Hematopoietic multipotent progenitor cell treated with erythropoietin and hydrocortisone succinate and interleukin-3 and kit ligand, for 17 days (in vitro differentiated cells): ENCODE data around the gene MOG.

ENCODE experiments used
- DNase-seq: peaks from one replicate; pipeline ENCODE4 v3.0.0-alpha.2; 2015; ENCODE audit warnings: low spot score

MOG gene

DNA sequence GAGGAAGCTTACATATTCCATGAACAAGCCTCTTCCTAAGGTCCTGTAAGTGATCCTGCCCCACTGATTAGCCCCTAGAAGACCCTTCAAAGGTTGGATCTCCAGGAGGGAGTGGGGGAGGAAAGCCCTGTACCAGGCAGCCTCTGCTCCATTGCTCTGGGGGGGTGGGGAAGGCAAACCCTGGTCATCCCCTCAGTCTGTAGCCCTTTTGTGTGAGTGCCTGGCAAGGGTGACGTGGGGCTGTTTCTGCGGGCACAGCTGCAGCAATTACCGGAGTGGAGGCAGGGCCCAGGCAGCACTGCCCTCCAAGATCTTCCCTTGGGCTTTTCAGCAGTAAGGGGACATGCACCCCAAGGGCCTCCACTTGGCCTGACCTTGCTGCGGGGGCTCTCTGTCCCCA lies at the start of gene MOG:
Gene MOG, plus strand, starts transcription at position 295 of the 400 bp plus-strand sequence. CDS start 118 bp downstream, outside the sequence.
- no peak for DNase-seq

DNA sequence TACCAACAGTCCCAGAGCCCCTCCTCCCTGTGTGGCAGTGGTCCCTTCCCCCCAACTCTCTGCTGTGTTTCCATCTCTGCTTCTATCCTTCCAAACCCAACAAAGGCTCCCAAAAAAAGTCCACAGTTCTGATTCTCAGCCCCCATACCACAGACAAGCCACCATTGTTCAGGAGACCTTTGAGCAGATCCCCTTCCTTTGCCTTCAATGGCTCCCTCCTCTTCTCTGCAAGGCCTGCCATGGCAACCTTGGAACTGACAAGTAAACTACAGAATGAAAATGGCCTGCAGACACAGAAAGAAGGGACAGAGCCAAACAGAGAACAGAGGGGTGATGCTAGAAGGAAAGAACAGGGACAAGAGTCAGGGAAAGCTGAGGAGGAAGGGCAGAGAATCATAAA lies 48.8 kb upstream of the MOG start:
- DNase-seq: no peak

DNA sequence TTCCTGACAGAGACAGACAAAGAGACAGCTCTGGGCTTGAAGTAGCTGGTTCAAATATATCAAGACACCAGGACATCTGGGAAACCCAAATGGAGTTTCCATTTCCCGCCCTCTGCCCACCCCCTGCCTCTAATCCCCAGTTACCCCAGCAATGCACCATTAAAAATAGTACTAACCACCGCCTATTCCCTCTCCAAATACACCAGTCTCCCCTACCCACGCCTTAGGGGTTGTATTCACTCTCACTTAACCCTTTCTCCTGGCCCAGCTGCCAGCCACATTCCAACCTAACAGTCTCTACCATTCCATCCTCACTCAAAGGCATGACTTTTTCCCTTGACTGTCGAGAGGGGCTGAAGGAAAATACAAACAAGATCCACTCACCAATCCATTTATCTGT lies 46.4 kb upstream of the MOG start:
- no peak for DNase-seq

DNA sequence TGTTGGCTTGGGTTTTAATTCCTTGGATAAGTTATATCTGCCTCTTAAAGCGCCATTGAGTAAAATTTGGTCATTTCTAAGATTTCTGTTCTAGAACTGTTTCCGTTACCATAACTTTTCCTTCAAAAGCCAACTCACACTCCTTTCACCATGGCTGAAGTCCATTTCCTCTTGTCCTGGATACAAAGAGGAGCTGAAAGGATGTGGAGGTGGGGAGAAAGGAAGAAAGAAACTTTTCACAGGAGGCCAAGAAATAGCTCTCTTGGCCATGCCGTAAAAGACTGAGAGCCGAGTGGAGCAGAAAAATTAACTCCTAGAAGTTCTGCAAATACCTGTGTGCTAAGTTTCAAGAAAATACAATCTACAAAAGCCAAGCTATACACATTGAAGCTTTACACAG lies 45.5 kb upstream of the MOG start:
- DNase-seq: no peak

DNA sequence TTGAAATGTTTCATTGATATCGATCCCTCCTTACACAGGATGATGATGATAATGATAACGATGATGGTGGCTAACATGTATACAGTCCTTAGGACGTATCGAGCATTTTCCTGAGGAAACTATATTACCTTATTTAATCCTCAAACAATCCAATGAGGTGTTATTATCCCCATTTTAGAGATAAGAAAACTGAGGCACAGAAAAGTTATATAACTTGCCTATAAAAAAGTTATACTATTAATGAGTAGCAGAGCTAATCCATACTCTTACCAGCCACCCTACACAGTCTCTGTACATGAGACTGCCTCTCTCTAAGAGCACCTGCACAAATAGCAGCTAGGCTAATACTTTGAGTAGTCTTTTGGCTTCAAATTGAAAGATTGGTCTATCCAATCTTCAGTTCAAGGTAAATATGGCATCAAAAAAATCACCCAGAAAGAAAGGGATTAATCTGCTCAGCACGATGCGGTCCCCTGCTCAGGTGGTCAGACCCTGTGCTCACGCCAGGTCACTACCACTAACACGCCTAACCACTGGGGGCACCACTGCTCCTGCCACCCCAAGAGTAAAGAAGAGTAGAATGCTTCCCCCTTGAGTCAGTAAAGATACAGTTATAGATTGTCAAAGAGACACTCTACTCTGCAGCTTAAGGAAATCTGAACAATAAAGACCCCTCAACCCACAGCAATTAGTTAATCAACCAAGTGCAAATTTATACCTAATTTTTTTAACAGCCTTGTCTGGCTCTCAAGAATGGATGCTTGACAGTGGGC lies 38.9 kb upstream of the MOG start:
- no peak for DNase-seq

DNA sequence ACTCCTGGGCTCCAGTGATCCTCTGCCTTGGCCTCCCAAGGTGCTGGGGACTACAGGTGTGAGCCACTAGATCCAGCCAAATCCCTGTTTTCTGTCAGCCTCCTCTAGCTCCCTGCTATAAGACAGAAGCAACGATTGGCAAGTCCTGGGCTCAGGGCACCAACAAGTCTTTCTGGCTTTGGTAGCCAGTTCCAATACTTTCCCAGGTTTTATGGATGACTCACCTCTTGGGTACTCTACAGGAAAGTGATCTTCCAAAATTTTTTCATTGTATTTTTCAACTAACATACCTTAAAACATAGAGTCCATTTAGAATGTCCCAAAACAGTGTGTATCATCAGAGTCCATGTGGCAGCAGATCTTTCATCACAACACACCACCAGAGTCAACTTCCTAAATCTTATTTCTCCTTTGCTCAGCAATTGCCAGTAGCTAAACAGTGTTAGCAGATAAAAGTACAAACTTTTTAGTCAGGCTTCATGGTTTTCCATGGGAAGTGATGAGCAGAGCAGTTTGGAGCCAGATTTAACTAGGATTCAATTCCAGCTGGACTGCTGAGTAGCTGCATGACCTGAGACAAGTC lies 37.2 kb upstream of the MOG start:
- DNase-seq: no peak

DNA sequence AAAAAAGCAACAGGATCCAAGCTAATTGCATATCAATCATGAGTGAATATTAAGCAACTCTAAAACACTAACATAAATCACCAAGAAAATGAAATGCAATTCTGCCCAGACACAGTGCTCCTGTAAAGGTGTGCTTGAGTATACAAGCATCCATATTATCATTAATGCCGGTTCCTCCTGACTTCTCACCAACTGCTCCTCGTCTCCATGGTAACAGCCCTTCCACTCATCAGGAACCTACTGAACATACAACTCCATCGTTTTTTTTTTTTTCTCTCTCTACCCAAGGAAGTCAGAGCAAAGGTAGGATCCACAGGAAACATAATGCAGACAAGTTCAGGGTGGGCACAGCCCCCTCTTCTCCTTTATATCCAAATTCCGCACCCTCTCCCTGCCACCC lies 36.3 kb upstream of the MOG start:
- no peak for DNase-seq

DNA sequence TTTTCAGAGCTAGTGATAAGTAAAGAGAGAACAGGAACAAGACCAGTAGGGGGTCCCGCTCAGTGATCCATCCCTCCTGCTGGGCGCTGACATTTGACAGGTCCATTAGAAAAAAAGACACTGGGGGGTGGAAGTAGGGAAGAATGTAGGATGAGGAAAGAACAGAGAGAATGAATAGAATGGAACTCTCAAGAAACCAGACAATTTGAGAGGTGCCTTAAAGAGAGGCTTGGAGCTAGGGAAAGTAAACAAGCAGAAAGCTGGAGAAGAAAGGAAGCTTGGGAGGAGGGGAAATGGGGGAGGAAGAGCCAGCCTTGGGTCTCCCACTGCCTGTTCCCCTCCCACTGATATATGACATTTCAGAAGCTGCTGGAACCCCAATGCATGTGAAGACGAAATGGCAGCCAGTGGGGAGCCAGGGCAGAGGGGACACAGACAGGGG lies 32.4 kb upstream of the MOG start:
- no peak for DNase-seq

DNA sequence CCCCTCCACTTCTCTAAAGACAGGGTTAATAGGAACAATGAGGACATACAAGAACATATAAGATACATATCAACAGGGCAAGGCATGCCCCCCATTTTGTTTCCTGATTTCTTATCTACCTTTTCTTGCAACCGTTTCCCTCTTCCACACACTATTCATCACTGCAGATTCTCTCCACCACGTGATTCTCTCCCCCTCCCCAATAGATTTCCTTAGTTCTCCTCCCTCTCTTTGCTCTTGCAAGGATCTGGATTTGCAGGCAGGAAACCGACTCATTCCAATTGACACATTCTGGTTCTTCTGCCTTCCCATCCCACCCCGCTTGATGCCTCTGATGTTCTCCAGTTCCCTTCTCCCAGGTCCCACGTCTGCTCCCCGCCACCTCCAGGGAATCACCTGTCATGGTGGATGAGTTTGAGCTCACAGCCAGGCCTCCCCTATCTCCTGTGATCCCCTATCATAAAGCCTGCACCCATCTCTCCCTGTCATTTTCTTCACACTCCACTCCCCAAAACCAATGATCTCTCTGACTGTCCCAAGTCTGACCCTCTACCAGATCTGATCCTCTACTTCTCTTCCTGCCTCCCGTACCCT lies 31.5 kb upstream of the MOG start:
- no peak for DNase-seq

DNA sequence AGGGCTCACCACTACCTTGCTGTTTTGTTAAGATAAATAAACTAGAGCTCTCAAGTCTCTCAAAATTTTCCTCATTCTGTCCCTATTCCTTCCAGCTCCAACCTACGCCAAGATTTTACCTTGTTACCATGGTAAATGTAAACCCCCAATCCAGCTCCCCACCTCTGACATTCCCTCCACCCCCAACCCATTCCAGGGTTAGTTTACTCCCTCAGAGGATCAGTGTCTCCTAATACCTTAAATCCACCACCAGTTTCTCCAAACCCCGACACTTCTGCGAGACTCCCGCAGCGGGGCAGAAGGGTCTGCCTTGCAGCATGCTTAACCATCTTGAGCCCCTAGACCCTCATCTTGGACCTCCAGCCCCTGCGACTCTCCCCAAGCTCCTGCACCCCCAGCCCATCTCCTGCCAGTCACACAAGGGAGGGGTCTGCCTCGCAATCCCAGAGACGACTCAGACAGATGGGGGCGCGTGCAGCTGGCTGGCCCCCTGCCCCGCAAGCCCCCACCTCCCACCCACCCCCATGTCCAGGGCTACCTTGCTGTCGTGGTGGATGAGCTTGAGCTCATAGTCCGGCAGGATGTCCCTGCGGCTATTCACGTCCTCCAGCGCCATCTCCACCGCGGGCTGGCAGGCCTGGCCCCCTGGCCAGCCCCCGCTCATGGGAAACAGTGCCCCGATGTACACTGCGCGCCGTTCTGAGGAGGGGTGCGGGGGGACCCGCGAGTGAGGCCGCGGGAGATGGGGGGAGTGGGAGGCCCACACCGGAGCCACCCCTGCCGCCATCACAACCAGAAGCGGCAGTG lies 29.7 kb upstream of the MOG start:
- no peak for DNase-seq

DNA sequence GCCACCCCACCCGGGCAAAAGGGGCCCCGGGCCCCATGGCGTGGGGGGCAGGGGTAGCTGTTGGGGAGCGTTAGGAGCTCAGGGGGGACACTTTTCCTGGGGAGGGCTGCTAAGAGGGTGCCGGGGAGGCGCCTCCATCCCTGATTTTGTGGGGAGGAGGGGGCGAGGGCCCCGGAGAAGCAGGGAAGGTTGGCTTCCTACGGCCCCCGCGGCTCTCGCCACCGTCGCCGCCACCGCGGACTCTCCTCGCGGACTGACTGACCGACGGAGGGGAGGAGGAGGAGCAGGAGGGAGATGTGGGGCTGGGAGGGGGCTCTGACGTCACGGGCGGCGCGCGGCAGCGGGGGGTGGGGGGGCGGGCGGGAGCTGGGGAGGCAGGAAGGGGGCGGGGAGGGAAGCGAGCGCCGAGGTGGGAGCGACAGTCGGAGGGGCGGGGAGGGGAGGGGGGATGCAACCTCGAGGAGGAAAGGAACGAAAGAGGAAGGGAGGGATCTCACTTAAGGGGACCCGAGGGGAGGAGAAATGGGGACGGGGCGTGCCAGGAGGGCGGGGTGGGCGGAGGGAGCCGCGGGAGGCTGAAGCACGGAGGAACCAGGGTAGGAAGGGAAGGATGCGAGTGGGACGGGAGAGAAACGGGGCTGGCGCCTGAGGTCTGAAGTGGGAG lies 29.0 kb upstream of the MOG start:
- no peak for DNase-seq

DNA sequence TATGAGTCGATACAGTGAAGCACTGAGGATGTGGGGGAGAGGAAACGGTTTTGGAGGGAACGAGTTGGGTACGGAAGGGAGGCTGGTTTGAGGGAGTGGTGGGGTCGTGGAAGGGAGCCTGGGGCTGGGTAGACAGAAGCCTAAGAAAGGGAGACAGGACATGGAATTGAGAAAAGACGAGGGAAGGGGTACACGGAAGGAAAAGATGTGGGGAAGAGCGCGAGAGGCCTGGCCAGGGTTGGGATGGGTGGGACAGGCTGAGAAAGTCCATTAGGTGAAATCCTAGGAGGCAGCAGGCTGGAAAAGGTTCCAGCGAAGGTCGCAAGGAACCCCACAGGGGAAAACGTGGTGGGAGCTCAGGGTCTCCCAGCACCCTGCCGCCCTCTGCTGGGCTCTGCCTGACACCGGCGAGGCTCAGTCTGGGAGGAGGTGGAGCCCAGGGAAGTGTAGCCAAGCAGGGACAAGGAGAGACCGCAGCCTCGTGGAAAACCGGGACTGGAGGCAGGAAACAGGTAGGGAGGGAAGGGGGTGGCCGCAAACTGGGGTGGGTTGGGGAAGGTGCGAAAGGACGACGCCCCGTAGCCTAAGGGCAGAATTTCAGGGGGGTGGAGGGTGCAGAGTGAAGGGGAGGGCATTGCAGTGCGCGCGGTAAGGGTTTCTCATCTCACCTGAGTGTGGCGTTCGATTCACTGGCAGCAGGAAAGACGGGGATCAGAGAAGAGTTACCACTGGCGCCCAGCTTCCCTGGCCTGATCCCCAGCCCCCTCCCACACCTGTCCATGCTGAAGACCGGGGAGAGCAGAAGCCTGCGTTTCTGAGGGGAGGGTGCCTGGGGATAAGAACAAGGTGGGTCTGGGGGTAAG lies 28.2 kb upstream of the MOG start:
- DNase-seq: no peak

DNA sequence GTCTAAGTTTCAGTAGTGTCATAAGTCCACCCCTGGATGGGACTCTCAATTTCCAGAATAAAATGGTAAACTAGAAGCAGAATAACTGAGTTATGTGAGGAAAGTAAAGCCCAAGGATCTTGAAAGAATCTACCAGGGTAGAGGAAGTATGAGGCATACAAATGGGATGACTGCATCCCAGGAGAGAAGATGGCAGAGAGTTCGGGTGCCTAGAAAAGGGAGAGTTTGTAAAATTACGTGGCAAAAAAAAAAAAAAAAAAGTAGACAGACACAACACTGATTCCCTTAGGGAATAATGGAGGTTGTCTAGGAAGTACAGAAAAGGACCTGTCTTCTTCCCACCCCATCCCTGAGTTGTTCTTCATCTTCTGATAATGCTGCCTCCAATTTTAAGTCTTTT lies 27.3 kb upstream of the MOG start:
- no peak for DNase-seq

DNA sequence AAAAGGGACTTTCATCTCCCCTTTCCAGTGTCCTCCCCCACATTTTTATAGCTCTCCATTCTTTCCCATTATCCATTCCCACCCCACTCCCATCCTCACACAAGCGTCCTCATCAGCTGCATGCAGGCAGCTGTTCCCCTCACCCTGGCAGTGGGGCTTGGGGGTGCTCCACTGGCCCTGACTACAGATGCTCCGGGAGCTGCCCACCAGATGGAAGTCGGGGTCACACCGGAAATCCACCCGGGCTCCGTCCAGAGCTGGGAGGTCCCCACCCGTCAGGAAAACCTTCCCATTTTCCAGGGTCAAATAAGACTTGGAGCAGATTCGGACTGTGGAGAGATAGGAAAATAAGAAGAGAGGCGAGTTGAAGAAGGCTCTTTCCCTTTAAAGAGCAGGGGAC lies 26.6 kb upstream of the MOG start:
- no peak for DNase-seq

DNA sequence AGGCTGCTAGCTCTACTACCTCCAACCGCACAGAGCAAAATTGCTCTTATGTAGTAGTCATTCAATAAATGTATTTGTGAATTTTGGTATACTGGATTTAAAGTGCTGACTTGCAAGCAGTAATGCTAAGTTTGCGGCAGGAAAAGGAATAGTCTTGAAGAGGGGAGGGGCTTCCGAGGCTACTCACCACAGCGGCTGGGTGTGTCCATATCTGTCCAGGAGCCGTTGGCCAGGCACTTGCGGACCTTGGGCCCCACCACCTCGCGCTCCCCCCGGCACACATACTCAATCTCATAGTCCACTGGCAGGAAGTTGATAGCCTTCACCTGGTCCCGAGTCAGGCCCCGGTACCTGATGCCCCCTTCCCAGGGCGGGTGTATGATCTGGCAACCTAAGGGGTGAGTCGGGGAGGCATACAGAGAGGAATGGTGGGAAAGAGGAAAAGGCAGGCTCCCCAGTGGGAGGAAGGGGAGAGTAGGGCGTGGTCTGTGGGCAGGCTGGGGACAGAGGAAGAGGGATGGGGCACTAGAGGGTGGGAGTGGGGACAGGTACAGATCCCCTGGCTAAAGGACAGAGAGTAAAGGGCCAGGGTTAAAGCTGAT lies 25.6 kb upstream of the MOG start:
- DNase-seq: no peak

DNA sequence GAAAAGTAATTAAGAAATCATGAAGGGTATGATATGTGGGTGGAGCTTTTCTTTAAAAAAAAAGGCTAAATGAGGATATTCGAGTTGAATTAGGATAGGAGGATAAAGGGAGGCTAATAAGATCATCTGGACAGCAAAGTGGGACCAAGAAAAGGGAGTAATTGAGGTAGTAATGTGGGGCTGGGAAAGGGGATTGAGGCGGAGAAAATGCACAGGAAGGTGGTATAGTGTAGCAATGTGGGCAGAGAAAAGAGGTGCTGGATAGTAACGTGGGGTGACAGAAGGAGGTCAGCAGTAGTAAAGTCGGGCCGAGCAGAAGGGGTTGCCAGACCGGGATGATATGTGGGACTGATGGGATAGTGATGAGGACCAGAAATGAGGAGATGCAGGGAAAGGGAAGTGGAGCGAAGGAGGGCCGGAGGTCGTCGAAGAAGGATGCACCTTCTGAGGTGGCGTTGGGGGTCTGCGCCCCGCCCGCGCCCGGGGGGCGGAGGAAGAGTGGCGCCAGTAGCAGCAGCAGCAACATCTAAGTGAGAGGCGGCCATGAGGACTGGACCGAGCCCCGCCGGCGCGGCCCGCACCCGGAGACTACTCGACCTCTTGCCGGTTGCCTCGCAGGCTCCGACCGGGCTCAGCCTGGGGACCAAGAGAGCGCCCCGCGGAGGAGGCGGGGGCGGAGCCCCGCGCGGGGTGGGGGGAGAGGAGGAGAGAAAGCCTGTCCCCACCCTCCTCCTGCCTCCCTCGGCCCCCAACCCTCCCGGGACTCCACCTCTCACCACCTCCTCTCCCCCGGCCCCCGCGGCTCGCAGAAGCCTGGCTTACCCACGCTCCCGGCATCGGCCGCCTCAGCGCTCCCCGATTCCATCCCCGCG lies 24.8 kb upstream of the MOG start:
- DNase-seq: no peak

DNA sequence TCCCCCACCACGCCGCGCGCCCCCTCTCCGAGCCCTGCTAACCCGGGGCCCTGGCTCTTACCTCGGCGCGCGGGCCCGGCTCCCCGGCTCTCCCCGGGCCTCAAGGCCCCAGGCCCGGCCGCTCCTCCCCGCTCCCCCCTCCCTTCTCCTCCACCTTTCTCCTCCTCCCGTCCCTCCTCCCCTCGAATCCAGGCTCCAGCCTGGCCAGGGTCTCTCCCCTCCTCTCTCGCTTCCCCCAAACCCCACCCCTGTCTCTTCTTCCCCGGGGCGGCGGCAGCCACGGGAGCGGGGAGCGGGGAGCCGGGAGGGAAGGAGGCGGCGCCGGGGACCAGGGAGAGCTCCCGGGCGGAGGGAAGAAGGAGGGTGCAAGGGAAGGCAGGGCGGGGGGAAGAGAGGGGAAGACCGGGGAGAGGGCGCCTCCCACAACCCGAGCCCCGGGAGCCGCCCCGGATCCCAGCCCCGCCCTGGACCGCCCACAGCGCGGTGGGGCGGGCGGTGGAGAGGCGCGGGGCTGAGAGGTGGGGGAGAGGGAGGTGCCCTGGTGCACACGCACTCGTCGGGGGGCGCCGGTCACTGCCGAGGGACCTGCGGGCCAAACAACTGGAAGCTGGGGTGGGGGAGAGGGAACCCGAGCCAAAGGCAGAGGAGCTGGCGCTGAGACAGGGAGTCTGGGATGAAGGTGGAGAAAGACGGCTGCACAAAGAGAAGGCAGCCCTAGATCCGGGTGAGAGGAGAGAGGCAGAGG lies 23.9 kb upstream of the MOG start, which contains the start of gene GABBR1:
Gene GABBR1, minus strand, starts transcription at position 395 of the 745 bp plus-strand sequence. CDS start 798 bp downstream, outside the sequence.
- DNase-seq: no peak

DNA sequence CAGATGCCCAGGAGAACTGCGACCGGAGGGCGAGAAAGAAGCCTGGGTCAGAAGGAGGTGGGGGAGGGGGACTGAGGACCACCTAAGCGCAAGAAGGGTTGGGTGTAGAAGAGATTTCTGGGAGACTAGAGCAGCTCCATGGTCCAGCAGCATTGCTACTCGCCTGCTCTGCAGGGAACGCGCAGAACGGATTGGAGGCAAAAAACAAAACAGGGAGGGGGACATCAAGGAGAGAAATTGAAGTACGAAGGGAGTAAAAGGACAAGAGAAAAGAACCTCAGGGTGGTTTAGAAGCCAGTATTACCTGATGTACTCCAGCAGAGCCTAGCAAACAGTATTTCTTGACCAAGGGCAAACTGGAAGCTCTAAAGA lies 23.4 kb upstream of the MOG start:
- DNase-seq: no peak

DNA sequence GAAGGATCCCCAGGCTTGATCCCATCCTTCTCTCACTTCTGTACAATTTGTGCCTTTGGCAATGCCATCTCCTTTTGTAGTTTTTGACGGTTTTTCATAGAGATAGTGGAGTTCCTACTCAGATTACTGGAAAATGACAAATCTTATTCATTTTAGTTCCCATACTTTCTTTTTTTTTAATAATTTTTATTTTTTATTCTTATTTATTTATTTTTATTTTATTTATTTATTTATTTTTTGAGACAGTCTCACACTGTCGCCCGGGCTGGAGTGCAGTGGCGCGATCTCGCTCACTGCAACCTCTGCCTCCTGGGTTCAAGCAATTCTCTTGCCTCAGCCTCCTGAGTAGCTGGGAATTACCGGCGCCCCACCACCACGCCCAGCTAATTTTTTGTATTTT lies 19.6 kb upstream of the MOG start:
- no peak for DNase-seq
